GM19238 (cell line): ENCODE results near the gene CAMK4.
"Not testable (repeated sequence)": the region's sequence is repeated elsewhere in the genome, so short reads cannot be mapped to it uniquely, and the experiment has no call there.

Experiments used
- DNase-seq: peaks from one replicate; pipeline ENCODE4 v3.0.0; 2011; ENCODE audit warnings: low spot score; ENCODE audit not compliant: insufficient read length

CAMK4 gene

DNA sequence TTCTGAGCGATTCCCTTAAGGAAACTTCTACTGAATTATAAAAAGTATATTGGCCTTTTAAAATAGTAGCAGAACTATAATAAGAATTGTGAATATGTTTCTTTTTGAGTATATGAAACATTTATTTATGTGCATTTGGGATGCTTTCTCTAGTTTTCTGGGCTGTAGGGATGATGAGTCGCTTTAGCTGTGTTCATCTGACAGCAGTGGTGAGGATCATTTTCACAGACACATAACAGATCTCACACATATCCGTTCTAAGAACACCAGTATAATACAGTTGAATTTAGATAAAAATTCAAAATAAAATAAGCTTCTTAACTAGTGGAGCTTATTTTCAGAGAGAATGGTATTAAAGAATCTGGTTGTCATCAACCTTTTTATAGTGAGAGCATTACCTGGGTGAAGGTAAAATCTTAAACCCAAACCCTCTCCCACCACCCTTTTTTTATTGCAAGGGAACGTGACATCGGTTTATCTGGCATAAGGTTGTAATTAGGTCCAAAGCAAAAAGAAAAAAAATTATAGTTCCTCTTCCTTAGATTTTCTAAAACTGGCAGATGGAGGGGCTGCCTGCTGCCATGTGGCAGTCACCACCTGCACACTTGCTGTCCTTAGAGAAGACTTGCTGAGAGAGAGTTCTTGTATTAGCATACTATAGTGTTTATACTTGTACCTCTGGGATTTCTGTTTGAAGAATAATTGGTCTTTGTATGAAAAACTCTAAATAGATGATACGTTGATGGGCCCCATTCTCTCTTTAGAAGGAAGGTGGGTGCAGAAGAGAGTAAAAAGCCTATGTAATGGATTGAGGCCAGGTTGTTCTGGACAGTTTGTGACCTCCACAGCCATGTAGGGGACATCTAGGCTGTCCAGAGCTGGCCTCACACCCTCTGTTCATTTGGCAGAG, 86.8 kb downstream of the CAMK4 start:
- DNase-seq = no peak

DNA sequence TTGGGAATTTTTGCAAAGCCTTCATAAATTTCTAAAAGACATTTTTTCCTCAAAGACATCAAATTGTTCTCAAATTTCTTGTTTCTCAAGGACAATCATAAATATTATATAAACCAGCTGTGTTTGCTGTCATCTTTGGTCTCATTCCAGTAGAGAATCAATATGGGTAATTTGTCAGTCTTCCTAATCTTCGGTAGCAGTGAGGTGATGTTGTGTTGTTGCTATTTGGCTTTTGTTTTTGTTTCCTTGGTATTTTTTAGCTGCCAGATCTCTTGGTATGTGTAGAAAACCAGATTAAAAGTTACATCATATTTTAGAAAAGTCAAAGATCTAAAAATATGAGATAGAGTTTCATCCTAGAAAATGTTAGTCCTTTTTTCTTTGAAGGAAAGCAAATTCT, 87.5 kb downstream of the CAMK4 start:
- no peak for DNase-seq

- no peak for DNase-seq
These were observed 89.0 kb downstream of the CAMK4 start for GRCh38 chr5:111313017-111313724.

DNA sequence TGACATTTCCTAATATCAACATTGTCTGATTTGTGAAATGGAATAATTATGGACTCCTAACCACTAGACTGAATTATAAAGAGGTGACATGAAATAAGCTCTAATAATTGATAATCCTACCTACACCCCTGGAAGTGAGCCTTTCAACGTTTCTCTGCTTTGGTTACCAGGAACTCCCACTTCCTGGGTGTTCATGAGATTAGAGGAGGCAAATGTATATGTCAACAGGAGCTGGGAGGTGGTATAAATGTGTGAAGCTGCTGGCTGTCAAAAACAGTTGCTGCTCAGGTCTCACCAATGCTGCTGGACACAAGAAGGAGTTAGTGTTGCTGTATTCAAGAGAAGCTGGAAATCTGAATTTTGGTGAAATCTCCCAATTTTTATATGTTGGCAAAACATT, 96.8 kb downstream of the CAMK4 start:
- DNase-seq = no peak

- no peak for DNase-seq
These were observed 97.2 kb downstream of the CAMK4 start for GRCh38 chr5:111321376-111321775.

DNA sequence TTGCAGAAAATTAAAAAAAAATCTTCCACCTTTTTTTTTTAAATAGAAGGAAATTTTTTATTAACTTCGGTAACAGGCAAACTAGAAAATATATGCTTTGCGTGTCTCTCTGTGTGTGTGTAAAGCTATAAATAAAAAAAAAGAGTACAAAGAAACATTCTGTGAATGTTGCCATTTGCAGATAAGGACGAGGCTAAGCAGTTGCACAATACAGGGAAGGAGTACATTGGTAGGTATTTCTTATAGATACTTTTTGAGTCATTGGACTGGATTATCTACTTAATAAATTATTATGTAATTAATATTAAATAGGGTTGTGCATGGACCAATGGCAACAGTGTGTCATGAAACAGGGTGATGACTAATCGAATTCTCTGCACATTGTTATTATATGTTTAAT, 102.4 kb downstream of the CAMK4 start:
- no peak for DNase-seq

- DNase-seq = no peak
These were observed 112.9 kb downstream of the CAMK4 start for GRCh38 chr5:111337133-111337532.

- DNase-seq = no peak
These were observed 113.5 kb downstream of the CAMK4 start for GRCh38 chr5:111337688-111338087.

DNA sequence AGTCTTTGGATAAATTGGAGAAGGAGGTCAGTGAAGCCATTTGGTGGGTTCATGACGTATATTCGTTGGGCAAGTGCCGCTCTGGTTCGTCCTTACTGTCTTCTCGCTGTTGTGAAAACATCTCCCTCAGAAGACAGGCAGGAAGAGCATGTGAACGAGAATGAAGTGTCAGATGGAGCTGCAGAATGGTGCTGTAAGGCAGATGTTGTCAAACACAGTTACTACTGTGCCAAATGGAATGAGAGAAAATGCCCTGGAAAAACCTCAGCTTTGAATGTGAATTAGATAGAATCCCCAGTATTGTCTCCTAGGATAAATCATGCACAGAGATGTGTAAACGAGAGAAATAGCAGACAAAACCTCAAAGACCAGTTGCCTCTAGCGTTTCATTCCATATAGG, 121.5 kb downstream of the CAMK4 start:
- no peak for DNase-seq

DNA sequence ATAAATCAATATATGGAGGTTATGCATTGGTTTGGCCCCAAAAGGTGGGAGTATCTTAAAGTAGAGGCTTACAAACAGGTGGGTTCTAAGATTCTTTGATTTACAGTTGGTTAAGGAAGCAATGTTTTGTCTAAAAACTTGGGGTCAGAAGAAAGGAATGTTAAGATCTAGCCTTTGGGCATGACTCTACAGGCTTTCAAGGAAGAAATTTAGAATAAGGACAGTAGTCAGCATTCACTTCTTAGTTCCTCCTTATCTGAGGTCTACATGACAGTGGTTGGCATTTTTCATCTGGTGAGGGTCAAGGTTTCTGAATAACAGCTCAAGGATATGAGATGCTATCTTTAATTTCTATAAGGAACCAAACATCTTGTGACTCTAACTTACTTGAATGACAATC, 122.8 kb downstream of the CAMK4 start:
- no peak for DNase-seq

DNA sequence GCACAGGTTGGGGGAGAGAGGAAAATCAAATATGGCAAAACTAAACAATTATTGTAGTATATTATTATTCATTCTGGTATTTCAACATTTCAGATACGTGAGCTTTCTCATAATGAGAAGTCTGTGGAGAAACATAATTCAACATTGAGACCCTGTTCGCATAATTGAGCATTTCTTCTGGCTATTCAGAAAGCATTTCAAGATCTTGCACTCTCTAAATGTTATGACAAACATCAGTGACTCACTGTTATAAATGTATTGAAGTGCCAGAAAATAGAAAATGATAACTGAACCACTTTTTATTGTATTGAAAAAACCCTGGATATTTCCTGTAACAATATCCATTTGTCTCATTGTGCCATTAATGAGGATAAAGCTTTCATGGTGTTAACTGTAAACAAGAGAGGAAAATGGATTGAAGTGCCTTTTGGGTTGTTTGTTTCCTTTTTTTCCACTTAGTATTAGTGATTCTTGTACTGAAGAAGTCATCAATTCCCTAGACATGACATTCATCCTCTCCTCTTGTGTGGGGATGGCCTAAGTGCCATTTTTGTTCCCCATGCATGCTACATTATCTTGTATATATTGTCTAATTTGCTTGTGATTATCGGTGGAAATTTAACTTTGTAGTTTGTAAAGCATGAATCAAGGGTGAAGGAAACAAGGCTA, 124.6 kb downstream of the CAMK4 start:
- DNase-seq = no peak

DNA sequence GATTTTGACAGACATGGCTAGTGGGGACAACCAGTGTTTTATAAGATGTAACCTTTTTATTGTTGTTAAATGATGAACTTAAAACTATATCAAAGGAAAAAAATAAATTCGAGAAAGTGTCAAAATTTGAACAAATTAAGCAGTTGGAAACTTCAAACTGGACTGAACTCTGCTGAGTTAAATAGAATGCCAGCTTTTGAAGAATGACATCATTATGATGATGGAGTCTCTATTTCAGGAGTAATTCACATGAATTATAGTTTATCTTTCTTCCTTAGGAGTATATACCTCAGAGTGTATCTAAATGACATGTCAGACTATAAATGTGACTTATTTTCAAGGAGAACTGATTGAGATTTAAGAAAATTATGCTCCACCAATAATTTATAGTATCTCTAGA, 125.2 kb downstream of the CAMK4 start:
- no peak for DNase-seq

- no peak for DNase-seq
These were observed 128.9 kb downstream of the CAMK4 start for GRCh38 chr5:111353035-111353434.

GRCh38 chr5:111358726-111359125, 134.5 kb downstream of the CAMK4 start:
- not testable (repeated sequence) for DNase-seq

GRCh38 chr5:111360173-111360572, 136.0 kb downstream of the CAMK4 start:
- DNase-seq = no peak

GRCh38 chr5:111364992-111365391, 140.8 kb downstream of the CAMK4 start:
- DNase-seq = no peak

DNA sequence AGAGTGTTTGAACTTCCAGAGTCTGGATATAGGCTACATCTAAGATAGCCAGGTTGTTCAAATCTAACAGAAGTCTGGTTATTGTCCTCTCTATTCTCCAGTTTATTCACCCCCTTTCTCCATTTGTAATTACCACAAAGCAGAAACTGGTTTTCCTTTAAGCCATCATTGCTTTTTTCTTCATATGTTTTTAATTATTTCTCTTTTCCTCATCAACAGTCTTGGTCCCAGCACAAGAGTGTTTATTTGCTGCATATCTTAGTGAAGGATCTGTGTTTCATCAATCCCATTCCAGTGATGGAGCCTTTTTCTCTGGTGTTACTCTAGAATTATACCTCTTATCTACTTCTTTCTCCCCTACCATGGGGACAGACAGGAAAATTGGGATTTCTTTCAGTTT, 142.2 kb downstream of the CAMK4 start:
- DNase-seq = no peak

DNA sequence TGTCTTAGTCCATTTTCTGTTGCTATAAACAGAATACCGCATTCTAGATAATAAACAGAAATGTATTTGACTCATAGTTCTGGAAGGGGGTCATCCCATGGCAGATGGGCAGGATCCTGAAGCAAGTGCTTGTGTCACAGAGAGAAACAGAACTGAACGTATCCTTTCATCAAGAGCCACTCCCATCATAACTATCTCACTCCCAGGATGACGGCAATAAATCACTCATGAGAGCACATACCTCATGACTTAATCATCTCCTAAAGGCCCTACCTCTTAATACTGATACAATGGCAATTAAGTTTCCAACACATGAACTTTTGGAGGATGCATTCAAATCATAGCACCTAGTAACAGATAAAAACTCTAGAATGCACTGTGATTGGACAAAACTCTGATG, 142.9 kb downstream of the CAMK4 start:
- no peak for DNase-seq

DNA sequence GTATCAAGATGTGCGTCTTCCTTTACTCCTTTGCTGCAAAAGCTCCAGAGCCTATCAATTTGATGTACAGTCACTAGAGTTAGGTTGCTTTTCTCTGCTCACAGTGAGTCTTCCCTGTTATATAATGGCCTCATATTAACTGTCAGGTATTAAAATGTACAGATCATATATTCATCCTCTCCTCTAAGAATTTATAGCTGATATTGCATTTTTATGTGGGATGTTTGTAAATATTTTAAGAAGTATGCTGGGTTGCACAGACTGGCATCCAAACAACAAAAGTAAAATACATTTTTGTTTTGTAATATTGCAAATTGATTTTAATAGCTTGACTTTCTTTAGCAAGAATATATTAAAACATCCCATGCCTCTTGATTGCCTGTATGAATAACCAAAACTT, 148.6 kb downstream of the CAMK4 start:
- no peak for DNase-seq

DNA sequence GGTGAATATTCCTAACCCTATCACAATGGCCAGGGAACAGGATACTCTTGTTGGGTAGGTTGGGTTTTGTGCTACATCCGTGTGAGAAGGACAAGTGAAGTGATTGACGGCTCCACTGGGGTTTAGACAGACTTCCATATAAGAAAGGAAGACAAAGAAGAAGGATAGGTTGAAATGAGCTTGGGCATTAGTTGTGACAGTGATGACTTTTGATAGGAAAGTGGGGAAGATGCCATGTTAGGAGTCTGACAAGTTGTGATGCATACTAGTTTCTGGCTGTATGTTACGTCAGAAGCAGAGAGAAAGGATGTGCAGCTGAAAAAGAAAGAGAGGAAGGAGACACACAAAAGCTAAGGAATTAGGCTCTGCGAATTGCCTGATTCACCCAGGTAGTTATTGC, 150.2 kb downstream of the CAMK4 start:
- DNase-seq = no peak

DNA sequence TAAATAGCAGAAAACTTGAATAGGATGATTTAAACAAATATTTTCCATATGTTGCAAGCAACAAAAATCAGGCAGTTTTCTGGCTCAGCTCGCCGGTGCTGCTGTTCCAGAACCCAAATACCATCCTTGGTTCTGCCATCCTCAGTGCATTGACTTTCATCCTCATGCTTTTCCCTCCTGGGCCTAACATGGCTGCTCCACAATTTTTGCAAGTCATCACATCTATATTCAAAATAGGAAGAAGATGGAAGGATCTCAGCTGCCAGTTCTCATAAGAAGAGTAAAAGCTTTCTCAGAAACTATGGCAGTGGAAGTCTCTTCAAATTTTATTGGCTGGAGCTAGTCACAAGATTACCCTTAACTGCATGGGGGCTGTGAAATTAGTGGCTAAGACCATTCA, 151.5 kb downstream of the CAMK4 start:
- DNase-seq = no peak

GRCh38 chr5:111377306-111377705, 153.1 kb downstream of the CAMK4 start:
- DNase-seq = no peak
